Brain microvascular endothelial cell (primary cell): ENCODE measurements around the gene ASIC1.

Source experiments
- DNase-seq: peaks from one replicate; pipeline ENCODE4 v3.0.0-alpha.2; 2020
- H3K27ac ChIP-seq: fragments of 250-450 bp; sonication (Bioruptor Pico); 2 replicates; pipeline ENCODE4 v1.5.1; 2020; ENCODE audit warnings: mild to moderate bottlenecking, moderate library complexity
- H3K27me3 ChIP-seq: fragments of 250-450 bp; sonication (Bioruptor Pico); replicated peaks from 2 replicates; pipeline ENCODE4 v1.5.1; 2020; ENCODE audit warnings: mild to moderate bottlenecking
- H3K36me3 ChIP-seq: fragments of 250-450 bp; sonication (Bioruptor Pico); replicated peaks from 2 replicates; pipeline ENCODE4 v1.5.1; 2020; ENCODE audit warnings: mild to moderate bottlenecking
- H3K4me3 ChIP-seq: 2 replicates; pipeline ENCODE4 v1.5.1; 2011; ENCODE audit warnings: low read depth, mild to moderate bottlenecking, control low read depth, low read length, moderate library complexity
- CTCF ChIP-seq: IDR thresholded peaks from 2 replicates; pipeline ENCODE4 v1.5.1; 2011; ENCODE audit warnings: low read depth, mild to moderate bottlenecking, moderate library complexity, low read length, control low read depth, inconsistent platforms; ENCODE audit errors: missing control alignments
- in situ Hi-C: cut with HindIII; loops from 2 replicates; pipeline ENCODE4 v1.10.0; 2017; ENCODE audit warnings: low sequenced_read_pairs, low pct_ligation_motif_present

The ASIC1 gene

GRCh38 chr12:50057000-50057841 is at the start of gene ASIC1:
ASIC1 (plus strand) TSS chr12:50057596; CDS start chr12:50058767, 1,171 bp downstream.
- in situ Hi-C loops, result no loop called here
- DNase-seq, result peak; percentile 56
- Histone ChIP-seq H3K27me3 (peaks cover 6% of the 10 kb centered on the region), H3K4me3 (peak within 1 kb of the TSS; percentile 59), H3K27ac (no peak within 1 kb of the TSS), H3K36me3 (no peaks in the 10 kb centered on the region)
- TF ChIP-seq CTCF, result no peak

GRCh38 chr12:50013361-50014147 is 43.8 kb upstream of the ASIC1 start:
- TF ChIP-seq CTCF, result no peak
- DNase-seq, result no peak
- no peak overlapping the region for H3K4me3 ChIP-seq
- no peaks in the 10 kb centered on the region for H3K27me3 ChIP-seq
- H3K36me3 ChIP-seq, result no peaks in the 10 kb centered on the region
- H3K27ac ChIP-seq, result no peak overlapping the region
- in situ Hi-C loops, result no loop called here

- DNase-seq, result no peak
- Histone ChIP-seq H3K36me3 (no peaks in the 10 kb centered on the region), H3K27me3 (no peaks in the 10 kb centered on the region), H3K27ac (no peak overlapping the region), H3K4me3 (no peak overlapping the region)
- in situ Hi-C loops, result no loop called here
- no peak for TF ChIP-seq CTCF
Measured at GRCh38 chr12:50014342-50014741, 43.1 kb upstream of the ASIC1 start.

- H3K36me3 ChIP-seq, result no peaks in the 10 kb centered on the region
- TF ChIP-seq CTCF, result no peak
- peak overlapping the region; percentile 57 for H3K27ac ChIP-seq
- no peaks in the 10 kb centered on the region for H3K27me3 ChIP-seq
- in situ Hi-C loops, result no loop called here
- H3K4me3 ChIP-seq, result no peak overlapping the region
- peak; percentile 86 for DNase-seq
Measured at GRCh38 chr12:50016501-50017475, 40.6 kb upstream of the ASIC1 start.

- H3K36me3 ChIP-seq, result no peaks in the 10 kb centered on the region
- no peak for TF ChIP-seq CTCF
- DNase-seq, result no peak
- no peaks in the 10 kb centered on the region for H3K27me3 ChIP-seq
- no peak overlapping the region for H3K4me3 ChIP-seq
- in situ Hi-C loops, result no loop called here
- H3K27ac ChIP-seq, result peak overlapping the region; percentile 57
Measured at GRCh38 chr12:50017641-50018040, 39.8 kb upstream of the ASIC1 start.
